OCI-LY1 (cell line): ENCODE results near the gene ASB7.

Experiments used
- CTCF ChIP-seq: fragments of 200-600 bp; sonication (generic), shearing (Covaris generic); IDR thresholded peaks from 2 replicates; pipeline ENCODE4 v1.5.1; 2017; ENCODE audit warnings: mild to moderate bottlenecking, antibody characterized with exemption, low read length, moderate library complexity, mixed read lengths
- EZH2 ChIP-seq: fragments of 200-600 bp; sonication (generic), shearing (Covaris generic); IDR thresholded peaks from 2 replicates; pipeline ENCODE4 v1.8.0; 2017; ENCODE audit warnings: borderline replicate concordance, mixed run types, mild to moderate bottlenecking, antibody characterized with exemption, low read length, moderate library complexity, mixed read lengths

GRCh38 chr15:100671858-100672543 lies 69.6 kb downstream of the ASB7 start:
- no peak for TF ChIP-seq CTCF
- no peak for TF ChIP-seq EZH2
